Neural cell (in vitro differentiated cells): ENCODE data around the gene CAPN12. TPM values are rescaled to one million over a fixed set of nuclear protein-coding genes. Genes with fewer than 3 reads are reported as not detected.

ENCODE experiments used
- H2AFZ ChIP-seq: fragments of 200-600, 300-800 bp; sonication (generic), shearing (Covaris generic); 2 replicates; pipeline ENCODE4 v1.6.0; 2014; ENCODE audit warnings: low read depth, mild to moderate bottlenecking, antibody characterized with exemption, low read length, moderate library complexity
- H3F3A ChIP-seq: fragments of 200-600 bp; shearing (Covaris generic); 2 replicates; pipeline ENCODE4 v1.6.1; 2016; ENCODE audit warnings: mild to moderate bottlenecking, moderate library complexity, mixed read lengths, antibody characterized with exemption, low read length; ENCODE audit not compliant: insufficient read depth, poor library complexity, severe bottlenecking
- H3K27ac ChIP-seq: fragments of 200-600, 300-800 bp; sonication (generic), shearing (Covaris generic); 2 replicates; pipeline ENCODE4 v1.5.1; 2014; ENCODE audit warnings: mild to moderate bottlenecking, low read length, moderate library complexity
- H3K27me3 ChIP-seq: fragments of 300-800, 200-600 bp; sonication (generic), shearing (Covaris generic); 2 replicates; pipeline ENCODE4 v1.6.0; 2014; ENCODE audit warnings: mild to moderate bottlenecking, low read depth, low read length, moderate library complexity; ENCODE audit not compliant: insufficient read depth
- H3K36me3 ChIP-seq: fragments of 300-800, 200-600 bp; sonication (generic), shearing (Covaris generic); 2 replicates; pipeline ENCODE4 v1.5.1; 2014; ENCODE audit warnings: mild to moderate bottlenecking, antibody characterized with exemption, low read length, moderate library complexity; ENCODE audit not compliant: insufficient read depth
- H3K4me2 ChIP-seq: fragments of 300-800, 200-600 bp; sonication (generic), shearing (Covaris generic); 2 replicates; pipeline ENCODE4 v1.6.0; 2014; ENCODE audit warnings: mild to moderate bottlenecking, low read length
- H3K4me3 ChIP-seq: fragments of 300-800, 200-600 bp; sonication (generic), shearing (Covaris generic); 2 replicates; pipeline ENCODE4 v1.5.1; 2014; ENCODE audit warnings: mild to moderate bottlenecking, low read length, moderate library complexity
- H3K79me2 ChIP-seq: fragments of 200-600 bp; shearing (Covaris generic); replicated peaks from 2 replicates; pipeline ENCODE4 v1.6.0; 2014; ENCODE audit warnings: mild to moderate bottlenecking, low read length, moderate library complexity; ENCODE audit not compliant: insufficient read depth
- H3K9ac ChIP-seq: fragments of 300-800, 200-600 bp; sonication (generic), shearing (Covaris generic); 2 replicates; pipeline ENCODE4 v1.6.1; 2016; ENCODE audit warnings: mild to moderate bottlenecking, low read length, mixed read lengths
- H3K9me2 ChIP-seq: fragments of 200-600 bp; shearing (Covaris generic); 2 replicates; pipeline ENCODE4 v1.6.1; 2016; ENCODE audit warnings: mild to moderate bottlenecking, low read length, mixed read lengths; ENCODE audit not compliant: insufficient read depth
- H3K9me3 ChIP-seq: fragments of 200-600, 300-800 bp; sonication (generic), shearing (Covaris generic); 2 replicates; pipeline ENCODE4 v1.6.1; 2016; ENCODE audit warnings: mild to moderate bottlenecking, mixed run types, low read length, moderate library complexity, mixed read lengths
- H4K20me1 ChIP-seq: fragments of 200-600 bp; shearing (Covaris generic); 2 replicates; pipeline ENCODE4 v1.6.1; 2016; ENCODE audit warnings: mild to moderate bottlenecking, mixed run types; ENCODE audit not compliant: insufficient read depth
- EP300 ChIP-seq: fragments of 450-650 bp; conservative IDR thresholded peaks from 2 replicates; pipeline ENCODE4 v1.6.1; 2014; ENCODE audit warnings: antibody characterized with exemption, mild to moderate bottlenecking, moderate library complexity; ENCODE audit not compliant: poor library complexity, severe bottlenecking
- EZH2 ChIP-seq: fragments of 200-600, 300-800 bp; shearing (Covaris generic), sonication (generic); IDR thresholded peaks from 2 replicates; pipeline ENCODE4 v1.6.1; 2014; ENCODE audit warnings: antibody characterized with exemption, low read length, borderline replicate concordance, mild to moderate bottlenecking; ENCODE audit not compliant: insufficient read depth, poor library complexity, severe bottlenecking
- MXI1 ChIP-seq: fragments of 450-650 bp; conservative IDR thresholded peaks from 2 replicates; pipeline ENCODE4 v1.6.1; 2014; ENCODE audit warnings: antibody characterized with exemption, mild to moderate bottlenecking; ENCODE audit not compliant: poor library complexity, severe bottlenecking
- POLR2AphosphoS5 ChIP-seq: IDR thresholded peaks from 2 replicates; pipeline ENCODE4 v1.6.1; 2012
- RAD21 ChIP-seq: fragments of 450-650 bp; conservative IDR thresholded peaks from 2 replicates; pipeline ENCODE4 v1.6.1; 2014; ENCODE audit warnings: antibody characterized with exemption, mild to moderate bottlenecking, moderate library complexity
- SMC3 ChIP-seq: fragments of 450-650 bp; conservative IDR thresholded peaks from 2 replicates; pipeline ENCODE4 v1.6.1; 2014; ENCODE audit warnings: antibody characterized with exemption, mild to moderate bottlenecking, moderate library complexity; ENCODE audit not compliant: poor library complexity
- TAF1 ChIP-seq: IDR thresholded peaks from 2 replicates; pipeline ENCODE4 v1.6.1; 2012; ENCODE audit warnings: low read depth
- polyA plus RNA-seq: library from polyadenylated mRNA; depleted of rRNA; stranded (reverse); fragments of >200 nt; gene quantifications from 2 replicates; pipeline ENCODE4 v1.2.3, GENCODE V29; 2014
- TF ChIP-seq, protein P1 (sequence below): IDR thresholded peaks from 2 replicates; pipeline ENCODE4 v1.6.1; 2012; ENCODE audit warnings: borderline replicate concordance
- TF ChIP-seq, protein P2 (sequence below): fragments of 450-650 bp; IDR thresholded peaks from 2 replicates; pipeline ENCODE4 v1.5.1; 2014; ENCODE audit warnings: antibody characterized with exemption, mild to moderate bottlenecking, moderate library complexity; ENCODE audit not compliant: poor library complexity, severe bottlenecking

The CAPN12 gene
- polyA plus RNA-seq, 1 donor from 2014 or later, result not detected

DNA sequence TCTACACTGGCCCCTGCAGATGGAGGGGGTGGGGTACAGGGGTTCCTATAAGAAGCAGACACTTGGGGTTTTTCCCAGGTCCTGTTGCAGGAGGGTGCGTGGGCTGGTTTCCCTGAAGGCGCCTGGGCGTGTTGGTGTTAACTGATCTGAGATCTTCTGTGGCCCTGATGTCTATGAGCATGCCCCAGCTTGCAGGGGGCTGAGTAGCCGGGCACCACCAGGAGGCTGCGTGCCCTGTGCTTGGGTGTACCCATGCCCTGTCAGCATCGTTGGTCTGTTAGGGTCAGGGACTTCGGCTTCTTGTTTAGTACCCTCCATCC is 45.3 kb downstream of the CAPN12 start:
- H3K4me3 ChIP-seq, result no peak overlapping the region
- no peaks in the 10 kb centered on the region for H3K79me2 ChIP-seq
- no peak overlapping the region for H3K4me2 ChIP-seq
- no peaks in the 10 kb centered on the region for H4K20me1 ChIP-seq
- H3F3A ChIP-seq, result no peaks in the 10 kb centered on the region
- H3K9me3 ChIP-seq, result no peaks in the 10 kb centered on the region
- H3K36me3 ChIP-seq, result no peaks in the 10 kb centered on the region
- TF ChIP-seq POLR2AphosphoS5 (no peak), RAD21 (no peak), EZH2 (no peak), EP300 (no peak), MXI1 (no peak), TAF1 (no peak), SMC3 (no peak)
- TF ChIP-seq, protein P1, sequence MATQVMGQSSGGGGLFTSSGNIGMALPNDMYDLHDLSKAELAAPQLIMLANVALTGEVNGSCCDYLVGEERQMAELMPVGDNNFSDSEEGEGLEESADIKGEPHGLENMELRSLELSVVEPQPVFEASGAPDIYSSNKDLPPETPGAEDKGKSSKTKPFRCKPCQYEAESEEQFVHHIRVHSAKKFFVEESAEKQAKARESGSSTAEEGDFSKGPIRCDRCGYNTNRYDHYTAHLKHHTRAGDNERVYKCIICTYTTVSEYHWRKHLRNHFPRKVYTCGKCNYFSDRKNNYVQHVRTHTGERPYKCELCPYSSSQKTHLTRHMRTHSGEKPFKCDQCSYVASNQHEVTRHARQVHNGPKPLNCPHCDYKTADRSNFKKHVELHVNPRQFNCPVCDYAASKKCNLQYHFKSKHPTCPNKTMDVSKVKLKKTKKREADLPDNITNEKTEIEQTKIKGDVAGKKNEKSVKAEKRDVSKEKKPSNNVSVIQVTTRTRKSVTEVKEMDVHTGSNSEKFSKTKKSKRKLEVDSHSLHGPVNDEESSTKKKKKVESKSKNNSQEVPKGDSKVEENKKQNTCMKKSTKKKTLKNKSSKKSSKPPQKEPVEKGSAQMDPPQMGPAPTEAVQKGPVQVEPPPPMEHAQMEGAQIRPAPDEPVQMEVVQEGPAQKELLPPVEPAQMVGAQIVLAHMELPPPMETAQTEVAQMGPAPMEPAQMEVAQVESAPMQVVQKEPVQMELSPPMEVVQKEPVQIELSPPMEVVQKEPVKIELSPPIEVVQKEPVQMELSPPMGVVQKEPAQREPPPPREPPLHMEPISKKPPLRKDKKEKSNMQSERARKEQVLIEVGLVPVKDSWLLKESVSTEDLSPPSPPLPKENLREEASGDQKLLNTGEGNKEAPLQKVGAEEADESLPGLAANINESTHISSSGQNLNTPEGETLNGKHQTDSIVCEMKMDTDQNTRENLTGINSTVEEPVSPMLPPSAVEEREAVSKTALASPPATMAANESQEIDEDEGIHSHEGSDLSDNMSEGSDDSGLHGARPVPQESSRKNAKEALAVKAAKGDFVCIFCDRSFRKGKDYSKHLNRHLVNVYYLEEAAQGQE, result no peak
- TF ChIP-seq, protein P2, sequence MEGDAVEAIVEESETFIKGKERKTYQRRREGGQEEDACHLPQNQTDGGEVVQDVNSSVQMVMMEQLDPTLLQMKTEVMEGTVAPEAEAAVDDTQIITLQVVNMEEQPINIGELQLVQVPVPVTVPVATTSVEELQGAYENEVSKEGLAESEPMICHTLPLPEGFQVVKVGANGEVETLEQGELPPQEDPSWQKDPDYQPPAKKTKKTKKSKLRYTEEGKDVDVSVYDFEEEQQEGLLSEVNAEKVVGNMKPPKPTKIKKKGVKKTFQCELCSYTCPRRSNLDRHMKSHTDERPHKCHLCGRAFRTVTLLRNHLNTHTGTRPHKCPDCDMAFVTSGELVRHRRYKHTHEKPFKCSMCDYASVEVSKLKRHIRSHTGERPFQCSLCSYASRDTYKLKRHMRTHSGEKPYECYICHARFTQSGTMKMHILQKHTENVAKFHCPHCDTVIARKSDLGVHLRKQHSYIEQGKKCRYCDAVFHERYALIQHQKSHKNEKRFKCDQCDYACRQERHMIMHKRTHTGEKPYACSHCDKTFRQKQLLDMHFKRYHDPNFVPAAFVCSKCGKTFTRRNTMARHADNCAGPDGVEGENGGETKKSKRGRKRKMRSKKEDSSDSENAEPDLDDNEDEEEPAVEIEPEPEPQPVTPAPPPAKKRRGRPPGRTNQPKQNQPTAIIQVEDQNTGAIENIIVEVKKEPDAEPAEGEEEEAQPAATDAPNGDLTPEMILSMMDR, result no peak
- H3K9ac ChIP-seq, result no peak overlapping the region
- H3K27me3 ChIP-seq, result no peaks in the 10 kb centered on the region
- H3K9me2 ChIP-seq, result no peaks in the 10 kb centered on the region
- no peak overlapping the region for H3K27ac ChIP-seq
- H2AFZ ChIP-seq, result no peak overlapping the region

DNA sequence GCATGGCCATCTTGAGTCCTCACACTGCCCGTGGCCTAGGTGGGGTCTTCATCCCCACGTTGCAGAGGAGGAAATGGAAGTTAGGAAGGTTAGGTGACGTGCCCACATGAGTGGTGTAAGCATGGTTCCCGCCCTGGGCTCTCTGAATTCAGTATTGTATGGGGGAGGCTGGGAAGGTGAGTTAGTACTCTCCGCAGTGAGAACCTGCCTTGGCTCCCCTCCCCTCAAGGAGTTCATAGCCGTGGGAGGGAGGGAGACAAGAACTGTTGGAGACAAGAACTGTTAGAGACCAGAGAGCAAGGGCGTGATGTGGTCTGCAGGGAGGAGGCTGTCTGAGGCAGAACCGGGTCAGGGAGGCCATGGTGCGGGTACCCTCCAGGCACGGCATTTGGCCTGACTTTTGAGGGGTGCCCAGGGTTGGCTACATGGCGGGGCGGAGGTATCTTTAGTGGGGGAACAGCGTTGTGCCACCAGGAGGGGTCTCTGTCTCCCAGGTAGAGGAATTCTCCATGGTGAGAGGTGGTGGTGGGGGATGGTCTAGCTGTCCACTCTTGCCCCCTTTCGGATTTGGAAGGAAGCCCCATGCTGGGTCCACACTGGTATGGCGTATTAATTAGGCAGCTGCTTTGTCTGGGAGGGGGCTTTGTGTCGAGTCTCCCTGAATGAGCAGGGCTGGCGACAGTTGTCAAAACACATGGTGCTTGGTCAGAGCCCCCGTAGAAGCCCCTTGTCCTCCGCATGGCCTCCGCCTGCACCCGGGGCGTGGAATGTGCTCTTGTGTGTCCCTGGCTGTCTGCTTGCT is 45.8 kb downstream of the CAPN12 start:
- Histone ChIP-seq H3K9me3 (no peaks in the 10 kb centered on the region), H2AFZ (no peak overlapping the region), H3K4me3 (no peak overlapping the region), H3K9me2 (no peaks in the 10 kb centered on the region), H4K20me1 (no peaks in the 10 kb centered on the region), H3K36me3 (no peaks in the 10 kb centered on the region), H3K27ac (no peak overlapping the region), H3K79me2 (no peaks in the 10 kb centered on the region), H3F3A (no peaks in the 10 kb centered on the region), H3K4me2 (no peak overlapping the region), H3K27me3 (no peaks in the 10 kb centered on the region), H3K9ac (no peak overlapping the region)
- TF ChIP-seq POLR2AphosphoS5 (no peak), SMC3 (no peak), EP300 (no peak), MXI1 (no peak), RAD21 (no peak), EZH2 (no peak)
- TF ChIP-seq, protein P2, result no peak
- TF ChIP-seq, protein P1, result no peak
